SK-N-SH treated with all-trans-retinoic acid at 6 μM for 48 hours (cell line): ENCODE measurements around the gene DAB1.

Experiments
- ATAC-seq: fragments of 200-7000 bp; cut with Tn5 transposase; 3 replicates; pipeline ENCODE4 v1.9.1; 2020; ENCODE audit warnings: mild to moderate bottlenecking, moderate library complexity
- ESRRG ChIP-seq: fragments of 250-450 bp; sonication (Bioruptor Pico); IDR thresholded peaks from 2 replicates; pipeline ENCODE4 v1.6.1; 2021; ENCODE audit warnings: mild to moderate bottlenecking
- OSR1 ChIP-seq: fragments of 250-450 bp; sonication (Bioruptor Pico); IDR thresholded peaks from 2 replicates; pipeline ENCODE4 v1.8.0; 2022; ENCODE audit warnings: moderate library complexity, mild to moderate bottlenecking, inconsistent platforms
- PATZ1 ChIP-seq: fragments of 250-450 bp; sonication (Bioruptor Pico); IDR thresholded peaks from 2 replicates; pipeline ENCODE4 v1.8.0; 2020; ENCODE audit warnings: mild to moderate bottlenecking, moderate library complexity, borderline replicate concordance
- POU6F1 ChIP-seq: fragments of 250-450 bp; sonication (Bioruptor Pico); IDR thresholded peaks from 2 replicates; pipeline ENCODE4 v1.8.0; 2021; ENCODE audit warnings: low read depth, mild to moderate bottlenecking, moderate library complexity, borderline replicate concordance
- PPARA ChIP-seq: fragments of 250-450 bp; sonication (Bioruptor Pico); IDR thresholded peaks from 2 replicates; pipeline ENCODE4 v1.5.0; 2020; ENCODE audit warnings: mild to moderate bottlenecking, borderline replicate concordance
- RARB ChIP-seq: fragments of 250-450 bp; sonication (Bioruptor Pico); IDR thresholded peaks from 2 replicates; pipeline ENCODE4 v1.8.0; 2021; ENCODE audit warnings: mild to moderate bottlenecking, moderate library complexity
- SNAI2 ChIP-seq: fragments of 250-450 bp; sonication (Bioruptor Pico); IDR thresholded peaks from 2 replicates; pipeline ENCODE4 v1.5.0; 2020; ENCODE audit warnings: mild to moderate bottlenecking, moderate library complexity
- TCF4 ChIP-seq: fragments of 250-450 bp; sonication (Bioruptor Pico); IDR thresholded peaks from 2 replicates; pipeline ENCODE4 v1.8.0; 2021; ENCODE audit warnings: mild to moderate bottlenecking, moderate library complexity, borderline replicate concordance
- TSHZ2 ChIP-seq: fragments of 250-450 bp; sonication (Bioruptor Pico); IDR thresholded peaks from 2 replicates; pipeline ENCODE4 v1.5.0; 2020; ENCODE audit warnings: mild to moderate bottlenecking, moderate library complexity
- ZC3H10 ChIP-seq: fragments of 250-450 bp; sonication (Bioruptor Pico); IDR thresholded peaks from 2 replicates; pipeline ENCODE4 v1.5.1; 2021; ENCODE audit warnings: mild to moderate bottlenecking, moderate library complexity
- ZFP30 ChIP-seq: fragments of 450-650 bp; formaldehyde crosslinking; IDR thresholded peaks from 2 replicates; pipeline ENCODE4 v1.5.0; 2022; ENCODE audit warnings: mild to moderate bottlenecking, moderate library complexity

Gene DAB1

GRCh38 chr1:57281324-57281723 lies 142.5 kb downstream of the DAB1 start:
- TF ChIP-seq POU6F1 (CRISPR knock-in tag) (no peak), TSHZ2 (0 out of 2 replicates have a peak, but pooled peaks have one; percentile 58), TCF4 (CRISPR knock-in tag) (peak; percentile 42; the same call in 1 of the 2 replicates)
- ATAC-seq = no peak

- no peak for ATAC-seq
- no peak for TF ChIP-seq SNAI2 (CRISPR knock-in tag)
- no peak for TF ChIP-seq TSHZ2
- no peak for TF ChIP-seq ZFP30 (CRISPR knock-in tag)
- no peak for TF ChIP-seq ESRRG
- no peak for TF ChIP-seq POU6F1 (CRISPR knock-in tag)
- TF ChIP-seq PPARA = no peak
- no peak for TF ChIP-seq PATZ1 (CRISPR knock-in tag)
Measured at GRCh38 chr1:57279909-57280666, 143.8 kb downstream of the DAB1 start.

GRCh38 chr1:57278558-57278957 lies 145.3 kb downstream of the DAB1 start:
- ATAC-seq = no peak
- no peak for TF ChIP-seq PATZ1 (CRISPR knock-in tag)
- no peak for TF ChIP-seq TSHZ2
- TF ChIP-seq OSR1 = no peak
- no peak for TF ChIP-seq RARB (CRISPR knock-in tag)
- TF ChIP-seq ZC3H10 = no peak
